Nephron (organoid): Measurements from ENCODE around the gene BCKDK.
A peak's percentile ranks its signal among the peaks of the same experiment; 100 is the strongest.

Experiments
- H3K27ac Mint-ChIP-seq, 3 experiments: 2 replicates each; pipeline ENCODE4 v1.8.0; 2020; ENCODE audit warnings: mixed read lengths in 3 of 3, mild to moderate bottlenecking in 2 of 3, moderate library complexity in 1 of 3
- H3K27me3 Mint-ChIP-seq: 2 replicates; pipeline ENCODE4 v1.8.0; 2021; ENCODE audit warnings: low read depth, mild to moderate bottlenecking, moderate library complexity, mixed read lengths
- H3K36me3 Mint-ChIP-seq: 2 replicates; pipeline ENCODE4 v1.8.0; 2020; ENCODE audit warnings: low read depth, mixed read lengths
- H3K4me1 Mint-ChIP-seq: 2 replicates; pipeline ENCODE4 v1.8.0; 2020; ENCODE audit warnings: mixed read lengths
- H3K4me3 Mint-ChIP-seq, 3 experiments: 2 replicates each; pipeline ENCODE4 v1.8.0; 2020; ENCODE audit warnings: mild to moderate bottlenecking in 3 of 3, mixed read lengths in 3 of 3, moderate library complexity in 2 of 3
- H3K9me3 Mint-ChIP-seq: 2 replicates; pipeline ENCODE4 v1.8.0; 2020; ENCODE audit warnings: mixed read lengths
- TF ChIP-seq, protein P1 (sequence below), 3 experiments: fragments of 200-600 bp; sonication (generic); IDR thresholded peaks; one replicate each; pipeline ENCODE4 v1.5.0; 2021; ENCODE audit warnings: antibody characterized with exemption in 3 of 3; ENCODE audit not compliant: unreplicated experiment in 3 of 3

The BCKDK gene

DNA sequence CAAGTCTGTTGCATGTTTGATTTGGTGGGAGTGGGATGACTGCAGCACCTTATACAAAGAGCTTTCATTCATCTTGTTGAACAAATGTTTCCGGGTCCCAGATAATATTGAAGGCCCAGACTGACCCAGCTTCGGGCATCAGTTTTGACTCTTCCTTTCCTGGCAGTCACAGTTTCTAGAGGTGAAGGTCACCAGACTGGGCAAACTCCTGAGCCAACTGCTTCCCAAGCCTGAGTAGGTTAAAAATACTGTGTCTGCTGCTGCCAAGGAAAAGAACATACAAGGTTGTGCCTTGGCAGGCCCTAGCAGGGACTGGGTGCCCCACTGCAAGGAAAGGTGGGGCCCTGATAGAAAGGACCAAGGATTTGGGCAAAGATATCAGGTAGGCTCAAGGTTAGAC is 4.5 kb downstream of the BCKDK start:
- Mint-ChIP-seq H3K9me3 (no peaks in the 10 kb centered on the region), H3K27ac (peak overlapping the region in 1 of 3 experiments; percentile 23), H3K27me3 (no peaks in the 10 kb centered on the region), H3K4me3 (peak overlapping the region in 2 of 3 experiments; percentile 36 to 43), H3K36me3 (peaks cover 27% of the 10 kb centered on the region), H3K4me1 (peaks cover 8% of the 10 kb centered on the region)
- TF ChIP-seq, protein P1, sequence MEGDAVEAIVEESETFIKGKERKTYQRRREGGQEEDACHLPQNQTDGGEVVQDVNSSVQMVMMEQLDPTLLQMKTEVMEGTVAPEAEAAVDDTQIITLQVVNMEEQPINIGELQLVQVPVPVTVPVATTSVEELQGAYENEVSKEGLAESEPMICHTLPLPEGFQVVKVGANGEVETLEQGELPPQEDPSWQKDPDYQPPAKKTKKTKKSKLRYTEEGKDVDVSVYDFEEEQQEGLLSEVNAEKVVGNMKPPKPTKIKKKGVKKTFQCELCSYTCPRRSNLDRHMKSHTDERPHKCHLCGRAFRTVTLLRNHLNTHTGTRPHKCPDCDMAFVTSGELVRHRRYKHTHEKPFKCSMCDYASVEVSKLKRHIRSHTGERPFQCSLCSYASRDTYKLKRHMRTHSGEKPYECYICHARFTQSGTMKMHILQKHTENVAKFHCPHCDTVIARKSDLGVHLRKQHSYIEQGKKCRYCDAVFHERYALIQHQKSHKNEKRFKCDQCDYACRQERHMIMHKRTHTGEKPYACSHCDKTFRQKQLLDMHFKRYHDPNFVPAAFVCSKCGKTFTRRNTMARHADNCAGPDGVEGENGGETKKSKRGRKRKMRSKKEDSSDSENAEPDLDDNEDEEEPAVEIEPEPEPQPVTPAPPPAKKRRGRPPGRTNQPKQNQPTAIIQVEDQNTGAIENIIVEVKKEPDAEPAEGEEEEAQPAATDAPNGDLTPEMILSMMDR (IDR thresholded peaks at IDR 0.05; ENCODE audit: unreplicated experiment in 3 of 3) = no peak

- H3K27me3 Mint-ChIP-seq = no peaks in the 10 kb centered on the region
- peaks cover 11% of the 10 kb centered on the region for H3K4me1 Mint-ChIP-seq
- H3K9me3 Mint-ChIP-seq = no peaks in the 10 kb centered on the region
- peaks cover 27% of the 10 kb centered on the region for H3K36me3 Mint-ChIP-seq
- TF ChIP-seq, protein P1 (IDR thresholded peaks at IDR 0.05; ENCODE audit: unreplicated experiment in 3 of 3) = no peak
- peak overlapping the region; percentile 66 to 82 (median 70) for H3K27ac Mint-ChIP-seq
- peak overlapping the region; percentile 41 to 60 (median 42) for H3K4me3 Mint-ChIP-seq
These were observed 5.2 kb downstream of the BCKDK start for GRCh38 chr16:31113121-31114120.

DNA sequence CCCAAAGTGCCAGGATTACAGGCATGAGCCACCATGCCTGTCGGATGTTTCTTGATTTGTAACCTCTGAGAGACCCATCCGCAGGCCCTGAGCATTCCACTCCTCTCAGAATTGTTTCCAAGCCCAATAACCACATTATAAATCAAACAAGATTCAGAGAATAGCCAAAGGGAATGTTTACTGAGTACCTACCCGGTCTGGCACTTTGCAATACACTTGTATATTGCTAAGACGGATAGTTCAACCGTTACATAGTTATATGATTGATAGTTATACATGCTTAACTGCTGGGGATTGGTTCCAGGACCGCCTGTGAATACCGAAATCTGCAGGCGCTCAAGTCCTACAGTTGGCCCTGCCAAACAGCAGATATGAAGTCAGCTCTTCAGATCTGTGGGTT is 6.3 kb downstream of the BCKDK start:
- Mint-ChIP-seq H3K4me3 (peak overlapping the region; percentile 10 to 44 (median 23)), H3K9me3 (no peaks in the 10 kb centered on the region), H3K27ac (peak overlapping the region in 2 of 3 experiments; percentile 31 to 74), H3K27me3 (no peaks in the 10 kb centered on the region), H3K4me1 (peaks cover 12% of the 10 kb centered on the region), H3K36me3 (peaks cover 27% of the 10 kb centered on the region)
- TF ChIP-seq, protein P1 (IDR thresholded peaks at IDR 0.05; ENCODE audit: unreplicated experiment in 3 of 3) = no peak

GRCh38 chr16:31117384-31118222 is 9.4 kb downstream of the BCKDK start, which contains the start of gene KAT8:
Gene KAT8 (plus strand): TSS chr16:31117664. CDS start chr16:31117682, 18 bp downstream.
- H3K36me3 Mint-ChIP-seq = peaks cover 31% of the 10 kb centered on the region
- H3K4me1 Mint-ChIP-seq = peaks cover 9% of the 10 kb centered on the region
- H3K9me3 Mint-ChIP-seq = no peaks in the 10 kb centered on the region
- H3K4me3 Mint-ChIP-seq = peak within 1 kb of the TSS; percentile 87 to 92 (median 88)
- TF ChIP-seq, protein P1 (IDR thresholded peaks at IDR 0.05; ENCODE audit: unreplicated experiment in 3 of 3) = no peak
- H3K27ac Mint-ChIP-seq = peak within 1 kb of the TSS; percentile 89 to 97 (median 97)
- H3K27me3 Mint-ChIP-seq = no peaks in the 10 kb centered on the region

DNA sequence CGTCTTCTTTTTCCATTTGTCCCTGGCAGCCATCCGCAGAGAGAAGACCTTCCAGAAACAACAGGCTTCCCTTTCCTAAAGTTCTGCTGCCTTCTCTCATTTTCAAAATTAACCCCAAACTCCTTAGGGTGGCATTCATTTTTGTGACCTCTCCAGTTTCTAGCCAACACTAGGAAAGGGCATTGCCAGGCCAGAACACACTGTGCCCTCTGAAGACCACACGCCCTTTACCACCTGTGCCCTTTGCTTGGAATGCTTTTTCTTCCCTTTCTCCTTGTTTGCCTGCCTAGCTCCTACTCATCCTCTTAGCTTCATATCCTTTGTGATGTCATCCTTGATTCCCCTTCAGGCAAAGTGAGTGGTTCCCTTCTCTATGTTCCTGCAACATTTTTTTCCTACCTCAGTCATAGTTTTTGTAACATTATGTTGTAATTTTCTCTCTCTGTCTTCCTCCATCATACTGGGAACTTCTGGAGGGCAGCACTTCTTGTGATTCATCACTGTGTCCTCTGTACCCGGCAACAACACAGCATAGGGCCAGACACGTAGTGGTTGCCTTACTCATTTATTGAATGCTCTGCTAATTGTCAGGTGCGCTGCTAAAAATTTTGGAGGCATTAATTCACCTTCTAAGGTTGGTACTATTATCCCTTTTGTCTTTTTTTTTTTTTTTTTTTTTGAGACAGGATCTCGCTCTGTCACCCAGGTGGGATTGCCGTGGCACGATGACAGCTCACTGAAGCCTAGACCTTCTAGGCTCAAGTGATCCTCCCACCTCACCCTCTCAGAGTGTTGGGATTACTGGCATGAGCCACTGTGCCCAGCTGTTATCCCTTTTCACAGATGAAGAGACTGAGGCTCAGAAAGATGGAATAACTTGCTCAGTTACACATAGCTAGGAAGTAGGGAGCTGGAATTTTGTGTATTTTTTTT is 10.3 kb downstream of the BCKDK start:
- Mint-ChIP-seq H3K4me3 (peak overlapping the region; percentile 87 to 92 (median 88)), H3K4me1 (peaks cover 9% of the 10 kb centered on the region), H3K36me3 (peaks cover 30% of the 10 kb centered on the region), H3K9me3 (no peaks in the 10 kb centered on the region), H3K27ac (peak overlapping the region; percentile 89 to 97 (median 95)), H3K27me3 (no peaks in the 10 kb centered on the region)
- TF ChIP-seq, protein P1 (IDR thresholded peaks at IDR 0.05; ENCODE audit: unreplicated experiment in 3 of 3) = no peak
